HG02588 (cell line): ENCODE results near the gene MTFP1.
"Not testable (repeated sequence)": the region's sequence is repeated elsewhere in the genome, so short reads cannot be mapped to it uniquely, and the experiment has no call there.

Experiments used
- ATAC-seq: cut with Tn5 transposase; IDR thresholded peaks from one replicate; pipeline ENCODE4 v1.9.1; 2021; ENCODE audit warnings: mild to moderate bottlenecking, moderate library complexity; ENCODE audit not compliant: unreplicated experiment

Gene MTFP1

DNA sequence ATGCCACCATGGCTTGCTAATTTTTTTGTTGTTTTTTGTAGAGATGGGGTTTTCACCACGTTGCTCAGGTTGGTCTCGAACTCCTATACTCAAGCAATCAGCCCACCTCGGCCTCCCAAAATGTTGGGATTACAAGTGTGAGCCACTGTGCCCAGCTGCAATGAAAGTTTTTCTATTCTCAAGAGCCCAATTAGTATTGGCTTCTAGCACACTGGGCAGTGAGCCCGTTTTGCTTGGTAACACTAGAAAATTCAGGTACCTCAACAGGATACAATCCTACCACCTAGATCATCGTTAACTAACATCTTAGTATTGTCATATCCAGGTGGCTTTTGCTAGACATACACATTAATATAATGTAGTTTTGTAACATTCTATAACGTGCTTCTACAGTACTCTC is 27.3 kb downstream of the MTFP1 start:
- no peak for ATAC-seq

DNA sequence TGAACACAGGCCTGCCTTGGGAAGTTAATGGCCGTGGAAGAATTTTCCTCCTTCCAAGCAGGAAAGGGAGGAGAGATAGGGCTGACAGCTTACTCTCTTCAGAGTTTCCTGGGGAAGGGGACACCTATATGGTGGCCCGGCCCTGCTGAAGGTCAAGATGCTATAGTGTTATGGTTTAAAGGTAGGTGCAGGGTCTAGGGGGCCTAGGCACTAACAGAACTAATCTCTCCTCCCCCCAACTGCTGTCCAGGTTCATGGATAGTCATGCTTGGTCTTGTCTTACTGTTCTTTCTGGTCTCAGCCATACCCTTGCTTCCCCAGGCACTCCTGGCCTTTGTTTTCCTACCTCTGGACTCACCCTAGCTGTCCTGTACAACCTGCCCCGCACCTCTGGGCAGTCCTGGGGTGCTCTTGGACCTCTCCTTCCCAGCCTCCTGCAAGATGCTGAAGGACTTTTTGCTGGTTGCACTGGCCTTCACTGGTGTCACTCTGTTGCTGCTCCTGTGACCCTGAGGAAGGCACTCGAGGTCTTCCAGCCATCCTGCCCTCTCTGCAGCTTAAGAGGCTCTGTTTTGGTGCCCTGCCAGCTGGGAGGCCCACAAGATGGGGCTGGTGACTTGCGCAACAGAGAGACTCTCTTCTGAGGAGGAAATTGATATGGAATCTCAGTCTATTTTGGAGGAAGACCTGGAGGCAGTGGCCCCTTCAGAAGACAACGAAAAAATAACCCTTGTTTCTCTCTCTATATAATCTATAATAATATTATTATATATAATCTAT is 28.4 kb downstream of the MTFP1 start:
- ATAC-seq, result no peak

DNA sequence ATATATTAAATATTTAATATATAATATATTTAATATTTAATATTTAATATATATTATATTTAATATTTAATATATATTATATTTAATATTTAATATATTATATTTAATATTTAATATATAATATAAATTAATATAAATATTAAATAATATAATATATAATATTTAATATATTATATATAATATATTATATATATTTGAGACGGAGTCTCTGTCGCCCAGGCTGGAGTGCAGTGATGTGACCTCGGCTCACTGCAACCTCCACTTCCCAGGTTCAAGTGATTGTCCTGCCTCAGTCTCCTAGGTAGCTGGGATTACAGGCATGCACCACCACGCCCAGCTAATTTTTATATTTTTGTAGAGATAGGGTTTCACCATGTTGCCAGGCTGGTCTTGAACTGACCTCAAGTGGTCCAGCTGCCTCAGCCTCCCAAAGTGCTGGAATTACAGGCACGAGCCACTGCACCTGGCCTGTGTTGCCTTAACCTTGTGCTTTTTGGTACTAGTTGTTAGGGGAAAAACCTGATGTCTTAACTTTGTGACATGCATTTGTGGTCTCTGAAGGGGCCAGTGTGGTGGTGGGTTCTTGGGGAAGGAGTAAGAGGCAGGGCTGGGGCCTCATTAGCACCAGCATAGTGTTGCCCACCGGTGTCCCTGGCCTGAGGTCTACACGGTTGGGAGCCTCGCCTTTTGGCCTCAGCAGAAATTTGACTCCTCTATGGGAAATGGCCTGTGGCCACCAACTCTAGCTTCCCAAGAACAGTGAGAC is 29.7 kb downstream of the MTFP1 start:
- no peak for ATAC-seq

DNA sequence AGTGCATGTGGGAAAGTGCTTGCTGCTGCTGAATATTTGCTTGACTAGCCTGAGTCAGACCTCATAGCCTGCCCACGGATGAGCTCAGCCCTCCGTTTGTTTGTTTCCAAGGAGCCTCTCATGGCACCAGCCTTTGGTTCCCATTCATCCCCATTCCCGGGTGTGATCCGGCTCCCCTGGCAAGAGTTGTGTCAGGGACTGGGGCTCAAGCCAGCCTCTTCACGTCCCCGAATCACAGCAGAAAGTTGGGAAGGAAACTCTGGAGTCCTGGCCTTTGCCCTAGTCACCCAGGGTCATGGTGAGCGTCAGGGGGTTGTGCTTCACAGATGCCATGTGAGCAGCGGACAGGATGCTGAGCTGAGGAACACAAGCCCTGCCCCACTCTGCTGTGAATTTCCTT is 32.4 kb downstream of the MTFP1 start:
- no peak for ATAC-seq

DNA sequence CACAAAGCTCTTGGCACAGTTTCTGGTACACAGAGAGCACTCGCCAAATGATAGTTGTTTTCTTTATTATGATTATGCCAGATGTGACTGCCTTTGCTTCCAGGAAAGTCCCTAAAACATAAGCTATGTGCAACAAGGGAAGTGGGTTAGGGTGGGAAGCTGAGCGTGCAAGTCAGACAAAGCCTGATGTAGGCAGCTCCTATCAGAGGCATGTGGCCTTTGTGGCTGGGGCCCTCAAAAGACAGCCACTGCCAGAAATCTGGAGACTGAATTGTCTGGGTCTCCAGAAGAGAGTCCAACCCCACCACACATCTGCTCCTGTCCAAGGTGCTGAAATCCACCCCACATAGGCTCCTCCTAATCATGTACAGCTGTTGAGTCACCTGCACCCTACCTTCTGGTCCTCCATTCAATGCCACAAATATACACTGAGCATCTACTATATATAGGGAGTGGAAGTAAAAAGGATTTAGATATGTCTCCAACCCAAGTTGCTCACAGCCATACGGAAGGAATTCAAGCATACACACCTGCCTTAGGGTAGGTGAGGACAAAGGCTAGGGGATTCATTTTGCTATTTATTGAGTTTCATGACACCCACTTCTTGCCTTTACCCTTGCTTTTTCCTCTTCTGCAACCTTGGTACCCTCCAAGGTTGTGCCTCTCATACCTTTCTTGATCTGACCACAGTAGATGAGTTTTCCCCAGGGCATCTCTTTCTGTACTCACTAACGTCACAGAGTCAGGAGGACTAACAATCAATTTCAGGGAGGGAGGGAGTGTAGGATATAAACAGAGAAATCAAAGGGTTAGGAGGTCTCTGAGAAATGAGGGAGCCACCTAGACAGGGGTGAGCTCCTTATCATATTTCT is 33.8 kb downstream of the MTFP1 start:
- no peak for ATAC-seq

DNA sequence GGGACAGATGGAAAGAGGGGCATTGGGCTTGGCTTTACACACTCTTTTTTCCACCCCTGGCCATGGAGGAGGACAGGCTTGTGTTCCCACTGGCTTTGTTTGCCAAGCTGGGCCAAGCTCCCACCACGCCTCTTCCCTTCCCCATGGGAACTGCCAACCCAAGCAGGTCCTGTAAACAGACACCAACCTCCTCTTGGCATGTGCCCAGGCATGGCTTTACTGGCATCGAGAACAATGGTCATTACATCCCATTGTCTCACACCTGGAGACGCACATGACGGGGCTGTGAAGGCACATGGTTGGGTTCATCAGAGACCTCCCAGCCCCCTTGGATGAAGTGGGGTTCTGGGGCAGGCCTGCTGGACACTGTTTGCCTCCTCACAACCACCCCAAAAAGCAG is 34.6 kb downstream of the MTFP1 start:
- ATAC-seq, result no peak

DNA sequence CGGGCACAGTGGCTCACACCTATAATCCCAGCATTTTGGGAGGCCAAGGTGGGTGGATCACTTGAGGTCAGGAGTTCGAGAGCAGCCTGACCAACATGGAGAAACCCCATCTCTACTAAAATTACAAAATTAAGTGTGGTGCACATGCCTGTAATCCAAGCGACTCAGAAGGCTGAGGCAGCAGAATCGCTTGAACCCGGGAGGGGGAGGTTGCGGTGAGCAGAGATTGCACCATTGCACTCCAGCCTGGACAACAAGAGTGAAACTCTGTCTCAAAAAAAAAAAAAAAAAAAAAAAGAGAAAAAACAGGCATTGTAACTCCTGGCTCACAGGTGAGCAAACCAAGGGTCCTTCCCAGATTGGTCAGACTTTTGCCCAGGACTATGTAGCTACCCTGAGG is 35.0 kb downstream of the MTFP1 start:
- not testable (repeated sequence) for ATAC-seq

DNA sequence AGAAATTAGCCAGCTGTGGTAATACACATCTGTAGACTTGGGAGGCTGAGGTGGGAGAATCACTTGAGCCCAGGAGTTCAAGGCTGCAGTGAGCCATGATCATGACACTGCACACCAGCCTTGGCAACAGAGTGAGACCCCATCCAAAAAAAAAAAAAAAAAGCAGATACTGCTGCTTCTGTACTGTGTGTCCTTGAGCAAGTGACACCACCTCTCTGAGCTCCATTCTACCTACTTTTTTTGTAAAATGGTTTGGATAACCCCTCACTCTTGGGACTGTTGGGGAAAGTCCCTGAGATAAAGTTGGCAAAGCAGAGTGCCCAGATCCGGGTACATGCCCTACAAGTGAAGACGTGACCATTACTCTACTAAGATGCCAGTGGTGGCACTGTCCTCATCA is 43.6 kb downstream of the MTFP1 start:
- no peak for ATAC-seq

DNA sequence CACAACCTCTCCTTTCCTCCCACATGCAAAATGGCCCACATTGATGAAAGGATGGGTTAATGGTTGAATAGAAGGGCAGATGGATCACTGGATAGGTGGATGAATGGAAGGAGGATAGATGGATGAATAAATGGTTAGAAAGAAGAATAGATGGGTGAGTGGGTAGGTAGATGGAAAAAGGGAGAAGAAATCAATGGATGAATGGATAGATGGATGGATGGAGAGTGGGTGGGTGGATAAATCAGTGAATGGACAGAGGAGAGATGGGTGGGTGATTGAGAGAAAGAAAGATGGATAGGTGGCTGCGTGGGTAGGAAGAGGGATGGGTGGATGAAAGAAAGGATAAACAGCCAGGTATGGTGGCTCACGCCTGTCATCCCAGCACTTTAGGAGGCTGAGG is 45.1 kb downstream of the MTFP1 start:
- no peak for ATAC-seq

DNA sequence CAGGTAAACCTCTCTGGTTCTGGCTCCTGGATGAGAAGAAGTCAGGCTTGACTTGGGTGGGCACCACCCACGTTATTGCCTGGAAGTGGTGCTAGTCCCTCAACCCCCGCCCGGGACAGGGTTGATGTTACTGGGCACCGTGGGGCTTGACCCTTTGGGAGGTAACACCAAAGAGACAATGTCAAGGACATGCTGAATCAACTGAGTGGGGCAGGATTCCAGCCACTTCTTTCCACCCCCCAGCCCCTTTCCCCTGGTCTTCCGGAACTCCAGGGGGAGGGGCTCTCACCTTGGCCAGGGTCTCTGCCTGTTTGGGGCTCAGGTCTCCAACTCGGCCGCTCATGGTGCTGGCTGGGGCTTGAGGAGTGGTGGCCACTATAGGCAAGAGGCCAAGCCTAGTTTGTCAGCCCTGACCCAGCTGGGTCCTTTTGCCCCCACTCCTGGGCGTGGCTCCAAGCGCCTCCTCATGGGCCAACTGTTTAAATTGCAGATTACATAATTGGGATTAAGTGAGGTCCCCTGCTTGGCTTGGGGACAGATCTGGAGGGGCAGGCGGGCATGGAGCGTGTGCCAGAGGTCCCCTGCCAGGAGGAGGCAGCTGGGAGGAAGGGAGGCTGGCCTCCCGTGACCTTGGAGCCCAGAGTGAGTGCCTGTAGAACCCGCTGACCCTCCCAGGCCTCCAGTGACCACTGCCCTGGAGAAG is 46.2 kb downstream of the MTFP1 start, which contains the start of gene SEC14L3:
TSS of gene SEC14L3 (minus strand) at position 402 of the 703 bp plus-strand sequence. CDS start at position 343, 59 bp downstream.
- ATAC-seq, result no peak

DNA sequence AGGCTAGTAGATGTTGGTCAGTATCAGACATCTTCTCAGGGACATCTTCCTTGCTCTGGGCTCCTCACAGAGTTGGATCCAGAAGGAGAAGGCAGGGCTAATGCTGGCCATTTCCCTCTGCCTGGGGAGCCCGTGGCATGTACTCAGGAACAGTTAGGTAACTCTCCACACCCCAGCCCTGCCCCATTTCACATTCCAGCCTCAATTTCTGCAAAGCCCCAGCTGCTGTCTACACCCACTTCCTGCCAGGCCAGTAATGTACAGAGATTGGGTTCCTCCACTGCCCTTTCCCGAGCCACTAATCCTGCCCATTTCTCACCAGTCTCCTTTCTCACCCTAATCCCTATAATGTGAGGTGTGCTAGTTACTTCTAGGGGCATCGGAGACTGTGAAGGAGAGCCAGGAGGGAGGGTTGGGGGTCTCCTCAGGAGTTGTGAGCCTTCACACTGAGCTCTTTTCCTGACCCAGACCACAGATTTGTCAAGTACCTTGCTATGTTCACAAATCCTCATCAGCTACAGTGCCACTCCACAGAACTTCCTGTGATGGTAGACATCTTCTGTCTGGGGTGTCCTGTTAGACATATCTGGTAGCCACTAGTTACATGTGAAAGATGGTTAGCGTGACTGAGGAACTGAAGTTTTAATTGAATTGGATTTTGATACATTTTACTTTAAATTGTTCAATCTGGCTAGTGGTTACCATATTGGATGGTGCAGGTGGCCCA is 47.6 kb downstream of the MTFP1 start:
- ATAC-seq, result no peak

DNA sequence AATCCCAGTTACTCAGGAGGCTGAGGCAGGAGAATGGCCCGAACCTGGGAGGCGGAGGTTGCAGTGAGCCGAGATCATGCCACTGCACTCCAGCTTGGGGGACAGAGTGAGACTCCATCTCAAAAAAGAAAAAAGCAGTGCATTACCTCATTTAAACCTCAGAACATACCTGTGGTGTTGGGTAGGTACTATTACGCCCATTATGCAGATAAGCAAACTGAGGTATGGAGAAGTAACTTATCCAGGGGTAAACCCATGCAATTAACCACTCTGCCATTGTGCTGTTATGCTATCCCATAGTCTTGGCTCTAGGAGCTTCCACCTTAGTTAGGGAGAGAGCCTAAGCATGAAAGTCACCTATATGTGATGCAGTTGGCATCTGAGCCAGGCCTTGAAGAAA is 48.6 kb downstream of the MTFP1 start:
- no peak for ATAC-seq

DNA sequence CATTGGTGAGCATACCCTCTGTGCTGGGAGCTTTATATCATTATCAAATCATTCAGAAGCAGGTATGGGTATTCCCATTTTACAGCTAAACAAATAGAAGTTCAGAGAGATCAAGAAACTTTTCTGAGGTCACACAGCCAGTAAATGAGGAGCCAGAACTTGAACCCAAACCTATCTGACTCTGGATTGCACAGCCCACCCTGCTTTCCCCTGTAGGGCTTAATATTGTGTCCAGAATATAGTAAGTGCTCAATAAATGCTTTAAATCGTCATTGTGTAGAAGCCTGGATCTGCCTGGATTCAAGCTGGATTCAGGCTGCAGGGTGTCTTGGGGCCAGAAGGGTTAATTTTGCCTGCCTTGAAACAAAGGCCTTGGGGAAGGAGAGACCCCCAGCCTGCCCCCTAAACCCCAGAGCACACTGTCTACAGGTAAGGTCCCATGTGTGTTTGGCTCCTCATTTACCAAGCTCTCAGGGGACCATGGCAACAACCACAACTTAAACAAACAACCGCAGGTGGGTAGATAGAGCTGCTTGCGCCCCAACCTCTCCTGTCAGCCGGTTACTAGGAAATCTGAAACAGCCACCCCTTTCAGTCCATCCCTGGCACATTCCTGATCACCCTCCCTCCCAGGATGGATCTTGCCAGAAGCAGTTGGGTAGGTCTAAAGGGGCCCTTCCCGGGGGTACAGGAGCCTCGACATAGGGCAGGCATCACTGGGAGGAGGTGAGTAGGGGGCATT is 49.3 kb downstream of the MTFP1 start:
- no peak for ATAC-seq
